GM20000 (cell line): ENCODE results near the gene MARCHF2.

Experiments
- DNase-seq: peaks from one replicate; pipeline ENCODE4 v3.0.0; 2012; ENCODE audit warnings: low spot score
- CTCF ChIP-seq: IDR thresholded peaks from 2 replicates; pipeline ENCODE4 v1.5.1; 2012; ENCODE audit warnings: mild to moderate bottlenecking, control low read depth; ENCODE audit errors: extremely low read depth, missing control alignments

MARCHF2 gene

GRCh38 chr19:8412783-8413628, at the start of gene MARCHF2:
MARCHF2 (plus strand) TSS chr19:8413305; CDS start chr19:8421841, 8,536 bp downstream.
- DNase-seq, result peak; percentile 100
- TF ChIP-seq CTCF, result peak; percentile 36

- DNase-seq, result peak; percentile 76
- no peak for TF ChIP-seq CTCF
These were observed 49.0 kb upstream of the MARCHF2 start, which contains the start of gene ANGPTL4 for GRCh38 chr19:8363803-8364771. ANGPTL4 (plus strand) TSS chr19:8364155; CDS start chr19:8364322, 167 bp downstream.

GRCh38 chr19:8366121-8366581, 47.0 kb upstream of the MARCHF2 start:
- peak; percentile 38 for DNase-seq
- TF ChIP-seq CTCF, result no peak

- TF ChIP-seq CTCF, result no peak
- DNase-seq, result no peak
These were observed 46.2 kb upstream of the MARCHF2 start for GRCh38 chr19:8366961-8367326.

- DNase-seq, result no peak
- no peak for TF ChIP-seq CTCF
These were observed 45.6 kb upstream of the MARCHF2 start for GRCh38 chr19:8367327-8368001.

- DNase-seq, result no peak
- TF ChIP-seq CTCF, result no peak
These were observed 42.7 kb upstream of the MARCHF2 start for GRCh38 chr19:8370176-8371010.
